Measurements from ENCODE around the gene FLNB. TPM values are rescaled to one million over a fixed set of nuclear protein-coding genes. Genes with fewer than 3 reads are reported as not detected.

FLNB gene
- total and polyA plus RNA-seq, 2 of the 8 experiments (the other 6 are each of a cell fraction or from before 2014, with no cell fraction given), result 72.3 to 118 TPM

- WGBS, 2 experiments (ENCODE audit: extremely low coverage in 1 of 2, insufficient coverage in 1 of 2, insufficient read length in 1 of 2, insufficient replicate concordance in 2 of 2, low coverage in 1 of 2, low lambda C conversion rate in 2 of 2, missing lambda C conversion rate in 1 of 2), result 95% methylated on average over 5 of the region's 5 CpGs; no CpG with 5 or more reads in 1 of the 2 experiments
- H4K20me1 ChIP-seq (replicated peaks in 1 of 2; ENCODE audit: control insufficient read depth in 1 of 2, insufficient read depth in 2 of 2, low read length in 2 of 2), result no peaks in the 10 kb centered on the region
- H3K36me3 ChIP-seq (ENCODE audit: control insufficient read depth in 2 of 4, insufficient read depth in 4 of 4, low read length in 3 of 4), result peaks cover 0 to 8% (median 0%) of the 10 kb centered on the region in 4 experiments; a peak in 3 of 8 replicates
- peaks cover 2% of the 10 kb centered on the region; the same call in 1 of the 2 replicates for H3K79me1 ChIP-seq (ENCODE audit: low read depth, low read length)
- POLR2A ChIA-PET (ENCODE audit: partially characterized antibody), result no interaction called here
- no peak overlapping the region for H3K23ac ChIP-seq (ENCODE audit: insufficient read length)
- no peak overlapping the region for H4K91ac ChIP-seq (replicated peaks; ENCODE audit: insufficient read length, low read length)
- H3K79me2 ChIP-seq (ENCODE audit: control insufficient read depth in 1 of 2, insufficient read depth in 2 of 2, low read length in 2 of 2), result peaks cover 0 to 4% of the 10 kb centered on the region in 2 experiments; a peak in 1 of 4 replicates
- H4K8ac ChIP-seq (ENCODE audit: extremely low read depth, insufficient read depth, low read length), result no peak overlapping the region
- H2BK20ac ChIP-seq (ENCODE audit: low read length), result no peak overlapping the region
- H3K27me3 ChIP-seq (replicated peaks in 1 of 4; ENCODE audit: control insufficient read depth in 3 of 4, extremely low read depth in 1 of 4, insufficient read depth in 3 of 4, low read length in 3 of 4), result no peaks in the 10 kb centered on the region
- no peak overlapping the region for H3K56ac ChIP-seq (replicated peaks; ENCODE audit: insufficient read length, low read depth, low read length)
- CTCF ChIA-PET (ENCODE audit: partially characterized antibody), result interaction anchor here (0.6 to 1.2 kb wide), 2 partner anchors 83 to 226 kb away, joined by 4 to 6 read pairs; partner anchors contain the start of gene FLNB
- H3K9me3 ChIP-seq (ENCODE audit: insufficient read depth in 2 of 2, low read depth in 1 of 2, low read length in 1 of 2), result no peaks in the 10 kb centered on the region
- H2AK5ac ChIP-seq (ENCODE audit: low read depth, low read length), result no peak overlapping the region
- H3K23me2 ChIP-seq (ENCODE audit: low read depth, low read length), result no peaks in the 10 kb centered on the region
- no peak overlapping the region for H4K5ac ChIP-seq (ENCODE audit: insufficient read length, low read depth, low read length)
- no peak overlapping the region for H2AFZ ChIP-seq (ENCODE audit: low read length)
- no peak overlapping the region for H2BK12ac ChIP-seq (ENCODE audit: low read depth, low read length)
- H2BK5ac ChIP-seq (ENCODE audit: low read depth, low read length), result no peak overlapping the region
- H3K14ac ChIP-seq (ENCODE audit: insufficient read length), result no peak overlapping the region
- FAIRE-seq (no peak), DNase-seq (ENCODE audit: low read depth in 1 of 2, low spot score in 2 of 2) (no peak)
- H3K9ac ChIP-seq (replicated peaks in 1 of 4; ENCODE audit: extremely low read depth in 1 of 4, low read depth in 3 of 4, low read length in 3 of 4), result no peak overlapping the region
- H3K4ac ChIP-seq (replicated peaks; ENCODE audit: insufficient read length, low read depth, low read length), result no peak overlapping the region
- no peak overlapping the region for H3K18ac ChIP-seq (ENCODE audit: extremely low read depth, low read length)
- H3K4me2 ChIP-seq (ENCODE audit: insufficient read depth in 1 of 2, low read depth in 2 of 2, low read length in 2 of 2), result no peak overlapping the region
- no peaks in the 10 kb centered on the region for H3K4me1 ChIP-seq (replicated peaks in 1 of 4; ENCODE audit: control insufficient read depth in 3 of 4, insufficient read depth in 4 of 4, low read length in 3 of 4)
- H3K27ac ChIP-seq (ENCODE audit: low read depth, low read length), result no peak overlapping the region
- H2BK120ac ChIP-seq (replicated peaks; ENCODE audit: low read depth, low read length), result no peak overlapping the region
- no peak overlapping the region for H3K4me3 ChIP-seq (ENCODE audit: extremely low read depth in 1 of 4, insufficient read depth in 2 of 4, low read depth in 3 of 4, low read length in 4 of 4)
- no peak overlapping the region for H2BK15ac ChIP-seq (ENCODE audit: low read length)
- TF ChIP-seq KDM1A (IDR thresholded peaks at IDR 0.05; ENCODE audit: borderline replicate concordance, low read length) (no peak), POLR2A (IDR thresholded peaks at IDR 0.05; ENCODE audit: control extremely low read depth in 1 of 2, low read depth in 2 of 2, low read length in 2 of 2) (no peak), ATF2 (IDR thresholded peaks at IDR 0.05; ENCODE audit: low read length) (no peak), SUZ12 (IDR thresholded peaks at IDR 0.05; ENCODE audit: low read length) (no peak), JUN (IDR thresholded peaks at IDR 0.05; ENCODE audit: low read depth, low read length) (no peak), SP1 (IDR thresholded peaks at IDR 0.05; ENCODE audit: low read depth, low read length) (no peak), SP2 (IDR thresholded peaks at IDR 0.05; ENCODE audit: low read length) (no peak), RAD21 (IDR thresholded peaks at IDR 0.05 in 1 of 2, conservative IDR thresholded peaks at IDR 0.05 in 1 of 2; ENCODE audit: low read depth in 2 of 2, low read length in 2 of 2) (no peak), GTF2F1 (IDR thresholded peaks at IDR 0.05; ENCODE audit: borderline replicate concordance, low read depth, low read length) (no peak), CTCF (IDR thresholded peaks at IDR 0.05; ENCODE audit: control extremely low read depth in 1 of 3, insufficient read depth in 1 of 3, low read depth in 1 of 3, low read length in 3 of 3) (no peak)
Measured at GRCh38 chr3:58090351-58090750, 82.1 kb downstream of the FLNB start.
